ENCODE data around the gene FSTL4.

The FSTL4 gene

GRCh38 chr5:133344266-133344665, 268.1 kb downstream of the FSTL4 start:
- ATAC-seq (ENCODE audit: low read depth) = no peak
- H3K4me3 Mint-ChIP-seq = no peak overlapping the region
- no peaks in the 10 kb centered on the region for H3K36me3 Mint-ChIP-seq
- no peaks in the 10 kb centered on the region for H3K4me1 Mint-ChIP-seq
- no peak overlapping the region for H3K27ac Mint-ChIP-seq
- no peaks in the 10 kb centered on the region for H3K9me3 Mint-ChIP-seq
- no peak for DNase-seq (ENCODE audit: low spot score in 2 of 2)
- H3K27me3 Mint-ChIP-seq = peaks cover 7% of the 10 kb centered on the region

GRCh38 chr5:133343196-133343595, 269.1 kb downstream of the FSTL4 start:
- no peaks in the 10 kb centered on the region for H3K36me3 Mint-ChIP-seq

DNA sequence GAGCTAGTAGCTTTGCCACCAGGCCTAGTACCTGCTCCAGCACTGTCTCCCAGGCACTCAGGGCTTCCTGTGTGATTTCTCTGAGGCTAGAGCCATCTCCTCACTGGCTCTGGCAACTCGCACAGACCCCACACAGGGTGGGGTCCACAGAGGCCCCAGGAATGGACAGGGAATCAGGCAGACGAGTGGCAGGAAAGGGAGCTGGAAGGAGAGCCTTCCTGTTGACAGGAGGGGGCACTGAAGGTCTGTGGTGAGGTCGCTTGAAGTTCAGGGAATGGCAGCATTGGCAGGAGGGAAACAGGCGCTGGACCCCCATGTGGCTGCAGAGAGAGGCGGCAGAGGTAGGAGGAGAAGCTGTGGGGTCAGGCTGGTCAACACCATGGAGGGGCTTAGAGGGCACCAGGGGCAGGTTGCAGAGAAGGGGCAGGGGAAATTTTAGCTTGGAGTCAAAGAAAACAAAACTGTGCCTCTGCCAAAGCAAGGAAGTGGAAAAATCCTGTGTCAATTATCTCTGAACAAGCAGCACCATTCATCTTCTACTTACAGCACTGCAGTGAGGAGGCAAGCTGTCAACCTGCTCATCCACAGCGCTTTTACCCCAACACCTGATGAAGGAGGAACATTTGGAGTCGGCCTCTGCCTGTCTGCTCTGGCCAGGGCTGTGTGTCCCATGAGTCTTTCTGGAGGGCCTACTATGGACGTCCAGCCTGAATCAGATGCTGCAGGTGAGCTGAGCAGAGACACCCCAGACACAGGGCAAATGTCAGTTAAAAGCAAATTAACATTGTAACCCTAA, 270.2 kb downstream of the FSTL4 start:
- no peaks in the 10 kb centered on the region for H3K36me3 Mint-ChIP-seq
- no peak for ATAC-seq (ENCODE audit: low read depth)
- H3K4me3 Mint-ChIP-seq = no peak overlapping the region
- H3K27ac Mint-ChIP-seq = no peak overlapping the region
- no peaks in the 10 kb centered on the region for H3K9me3 Mint-ChIP-seq
- peaks cover 11% of the 10 kb centered on the region for H3K27me3 Mint-ChIP-seq
- no peak for DNase-seq (ENCODE audit: low spot score in 2 of 2)
- H3K4me1 Mint-ChIP-seq = no peaks in the 10 kb centered on the region

More at GRCh38 chr5:133343196-133343595, 269.1 kb downstream of the FSTL4 start:
- no peak overlapping the region for H3K4me3 Mint-ChIP-seq
- DNase-seq (ENCODE audit: low spot score in 2 of 2) (no peak), ATAC-seq (ENCODE audit: low read depth) (no peak)
- no peaks in the 10 kb centered on the region for H3K4me1 Mint-ChIP-seq
- H3K9me3 Mint-ChIP-seq = no peaks in the 10 kb centered on the region
- peaks cover 12% of the 10 kb centered on the region for H3K27me3 Mint-ChIP-seq
- no peak overlapping the region for H3K27ac Mint-ChIP-seq

- DNase-seq (ENCODE audit: low spot score in 2 of 2) (no peak), ATAC-seq (ENCODE audit: low read depth) (no peak)
- Mint-ChIP-seq H3K4me1 (no peaks in the 10 kb centered on the region), H3K27ac (no peak overlapping the region), H3K36me3 (no peaks in the 10 kb centered on the region), H3K27me3 (peaks cover 9% of the 10 kb centered on the region), H3K9me3 (no peaks in the 10 kb centered on the region), H3K4me3 (no peak overlapping the region)
These were observed 271.0 kb downstream of the FSTL4 start for GRCh38 chr5:133341296-133341695.

GRCh38 chr5:133340822-133341221, 271.5 kb downstream of the FSTL4 start:
- no peak for DNase-seq (ENCODE audit: low spot score in 2 of 2)
- H3K9me3 Mint-ChIP-seq = no peaks in the 10 kb centered on the region
- ATAC-seq (ENCODE audit: low read depth) = no peak
- H3K27ac Mint-ChIP-seq = no peak overlapping the region
- no peak overlapping the region for H3K4me3 Mint-ChIP-seq
- peaks cover 7% of the 10 kb centered on the region for H3K27me3 Mint-ChIP-seq
- no peaks in the 10 kb centered on the region for H3K36me3 Mint-ChIP-seq
- no peaks in the 10 kb centered on the region for H3K4me1 Mint-ChIP-seq

GRCh38 chr5:133340002-133340755, 272.2 kb downstream of the FSTL4 start:
- no peaks in the 10 kb centered on the region for H3K36me3 Mint-ChIP-seq
- no peak overlapping the region for H3K27ac Mint-ChIP-seq
- no peak overlapping the region for H3K4me3 Mint-ChIP-seq
- no peaks in the 10 kb centered on the region for H3K9me3 Mint-ChIP-seq
- peaks cover 6% of the 10 kb centered on the region for H3K27me3 Mint-ChIP-seq
- ATAC-seq (ENCODE audit: low read depth) = no peak
- no peak for DNase-seq (ENCODE audit: low spot score in 2 of 2)
- H3K4me1 Mint-ChIP-seq = no peaks in the 10 kb centered on the region

DNA sequence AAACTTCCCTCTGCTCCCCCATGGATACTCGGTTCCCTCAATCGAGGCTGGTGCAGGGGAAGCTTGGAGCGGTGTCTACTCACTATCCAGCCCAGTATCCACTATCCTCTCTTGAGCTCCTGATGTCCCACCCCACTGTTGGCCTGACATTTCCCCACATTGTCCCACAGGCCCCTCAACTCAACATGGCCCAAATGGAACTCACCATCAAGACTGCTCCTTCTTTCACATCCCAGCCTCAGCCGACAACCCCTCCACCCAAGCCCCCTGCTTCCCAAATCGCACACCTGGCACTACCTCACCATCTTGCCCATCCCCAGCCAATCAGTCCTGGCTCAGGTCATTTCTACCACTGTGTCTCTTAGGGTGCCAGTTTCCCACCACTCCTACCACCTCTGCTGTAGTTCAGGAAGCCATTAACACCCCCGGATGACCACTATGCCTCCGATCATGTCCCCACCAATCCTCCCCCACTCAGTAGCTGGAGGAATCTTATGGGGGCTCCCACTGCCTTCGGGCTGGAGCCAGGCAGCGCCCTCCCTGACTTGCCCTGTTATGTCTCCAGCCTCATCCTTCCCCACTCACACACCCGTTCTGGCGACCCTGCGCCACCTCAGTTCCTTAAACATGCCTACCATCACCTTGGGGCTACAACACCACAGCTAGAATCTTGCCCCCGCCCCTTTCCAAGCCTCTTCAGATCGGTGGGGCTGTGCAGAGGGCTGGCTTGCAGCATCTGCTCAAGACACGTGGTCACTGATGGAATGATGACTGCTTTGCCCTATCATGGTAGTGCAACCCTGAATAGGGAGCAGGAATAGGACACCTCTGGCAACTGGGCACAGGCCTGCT, 273.6 kb downstream of the FSTL4 start:
- Mint-ChIP-seq H3K9me3 (no peaks in the 10 kb centered on the region), H3K36me3 (no peaks in the 10 kb centered on the region), H3K27me3 (peaks cover 6% of the 10 kb centered on the region), H3K27ac (no peak overlapping the region), H3K4me3 (no peak overlapping the region), H3K4me1 (no peaks in the 10 kb centered on the region)
- ATAC-seq (ENCODE audit: low read depth) (no peak), DNase-seq (ENCODE audit: low spot score in 2 of 2) (no peak)

DNA sequence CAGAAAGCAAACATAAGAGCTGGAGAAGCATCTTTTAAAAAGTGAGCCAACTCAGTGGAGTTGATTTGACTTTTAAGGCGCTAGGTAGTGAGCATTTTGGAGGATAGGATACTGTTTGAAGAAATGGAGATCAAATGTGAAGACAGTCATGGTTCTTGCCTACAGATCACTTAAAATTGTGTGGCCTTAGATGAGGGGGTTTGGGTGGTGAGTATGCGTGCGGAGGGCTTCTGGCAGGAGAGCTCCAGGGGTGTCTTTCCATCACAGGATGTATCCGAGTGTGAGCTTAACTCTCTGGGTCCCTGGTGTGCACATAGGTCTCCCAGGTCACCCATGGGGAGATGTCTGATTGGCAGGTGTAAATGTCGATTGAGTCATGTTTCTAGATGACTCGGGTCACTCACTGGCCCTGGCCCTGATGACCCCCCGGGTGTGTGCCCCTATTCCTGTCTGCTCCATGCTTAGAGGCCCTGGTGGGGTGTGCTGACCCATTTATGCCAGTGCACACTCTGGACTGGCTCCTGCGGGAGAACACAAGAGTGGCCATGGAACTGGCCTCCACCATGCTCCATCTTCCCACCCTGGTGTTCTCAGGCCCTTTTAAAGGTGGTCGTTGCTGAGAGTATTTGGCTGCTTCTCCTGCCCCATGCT, 274.4 kb downstream of the FSTL4 start:
- Mint-ChIP-seq H3K36me3 (no peaks in the 10 kb centered on the region), H3K9me3 (no peaks in the 10 kb centered on the region), H3K27ac (no peak overlapping the region), H3K4me3 (no peak overlapping the region), H3K4me1 (no peaks in the 10 kb centered on the region), H3K27me3 (peaks cover 6% of the 10 kb centered on the region)
- no peak for DNase-seq (ENCODE audit: low spot score in 2 of 2)
- ATAC-seq (ENCODE audit: low read depth) = no peak

DNA sequence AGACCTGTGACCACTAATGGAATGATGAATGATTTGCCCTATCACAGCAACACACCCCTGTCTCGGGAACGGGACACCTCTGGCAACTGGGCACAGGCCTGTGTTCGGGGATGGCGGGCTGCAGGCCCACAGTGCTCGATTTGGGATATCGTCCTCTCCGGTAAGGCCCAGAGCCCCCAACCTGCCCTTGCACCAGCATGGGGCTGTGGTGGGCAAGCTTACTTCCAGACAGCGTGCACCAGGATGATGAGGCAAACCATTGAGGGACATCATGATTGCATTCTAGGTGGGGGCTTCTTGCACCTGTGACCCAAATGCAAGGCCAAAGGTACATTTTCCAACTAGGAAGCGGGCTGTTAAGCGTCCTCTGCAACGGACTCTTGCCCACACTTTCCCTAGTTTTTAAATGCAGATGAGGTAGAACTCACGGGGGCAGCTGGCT, 275.4 kb downstream of the FSTL4 start:
- H3K27ac Mint-ChIP-seq = no peak overlapping the region
- no peak overlapping the region for H3K4me3 Mint-ChIP-seq
- no peaks in the 10 kb centered on the region for H3K4me1 Mint-ChIP-seq
- ATAC-seq (ENCODE audit: low read depth) (no peak), DNase-seq (ENCODE audit: low spot score in 2 of 2) (no peak)
- H3K36me3 Mint-ChIP-seq = no peaks in the 10 kb centered on the region
- peaks cover 6% of the 10 kb centered on the region for H3K27me3 Mint-ChIP-seq
- H3K9me3 Mint-ChIP-seq = no peaks in the 10 kb centered on the region

GRCh38 chr5:133336121-133336968, 276.0 kb downstream of the FSTL4 start:
- ATAC-seq (ENCODE audit: low read depth) (no peak), DNase-seq (ENCODE audit: low spot score in 2 of 2) (no peak)
- no peaks in the 10 kb centered on the region for H3K9me3 Mint-ChIP-seq
- H3K4me1 Mint-ChIP-seq = no peaks in the 10 kb centered on the region
- H3K4me3 Mint-ChIP-seq = no peak overlapping the region
- no peak overlapping the region for H3K27ac Mint-ChIP-seq
- no peaks in the 10 kb centered on the region for H3K36me3 Mint-ChIP-seq
- H3K27me3 Mint-ChIP-seq = peaks cover 6% of the 10 kb centered on the region

GRCh38 chr5:133334796-133335639, 277.3 kb downstream of the FSTL4 start:
- Mint-ChIP-seq H3K27me3 (peaks cover 6% of the 10 kb centered on the region), H3K4me3 (no peak overlapping the region), H3K4me1 (no peaks in the 10 kb centered on the region), H3K9me3 (no peaks in the 10 kb centered on the region), H3K27ac (no peak overlapping the region), H3K36me3 (no peaks in the 10 kb centered on the region)
- DNase-seq (ENCODE audit: low spot score in 2 of 2) = no peak
- no peak for ATAC-seq (ENCODE audit: low read depth)

DNA sequence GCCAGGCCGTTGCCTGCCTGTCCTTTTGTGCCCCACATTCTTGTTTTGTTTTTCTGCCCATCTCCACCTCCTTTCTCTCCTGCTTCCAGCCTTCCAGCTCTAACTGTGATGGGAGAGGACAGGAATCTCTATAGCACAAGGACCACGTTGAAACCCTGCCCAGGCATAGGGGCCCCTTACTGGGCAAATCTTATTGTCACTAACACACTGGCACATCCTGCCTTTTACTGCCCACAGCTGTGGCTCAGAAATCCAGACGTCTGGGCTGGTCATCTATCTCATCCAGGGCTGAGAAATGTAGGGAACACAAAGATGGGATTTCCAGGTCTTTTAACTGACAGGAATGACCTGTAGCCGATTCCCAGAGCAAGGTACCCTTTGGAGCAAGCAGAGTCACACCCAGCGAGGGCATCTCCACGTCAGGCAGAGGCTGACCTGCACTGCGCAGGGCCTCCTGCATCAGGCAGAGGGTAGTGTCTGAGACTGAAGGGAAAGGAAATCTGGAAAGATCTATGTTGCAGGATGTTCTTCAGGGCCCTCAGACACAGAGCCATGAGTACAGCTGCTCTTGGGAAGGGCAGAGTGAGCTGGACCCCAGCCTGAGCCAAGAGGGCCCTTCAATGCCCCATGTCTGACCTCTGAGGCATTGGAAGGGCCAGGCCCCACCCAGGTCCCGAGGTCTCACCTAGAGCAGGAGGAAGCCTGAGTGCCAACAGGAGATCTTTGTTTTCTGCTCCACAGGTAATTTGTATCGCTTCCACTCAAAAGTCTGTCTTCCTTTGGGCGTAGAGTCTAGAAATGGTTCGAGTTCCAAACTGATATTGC, 278.8 kb downstream of the FSTL4 start:
- H3K9me3 Mint-ChIP-seq = no peaks in the 10 kb centered on the region
- DNase-seq (ENCODE audit: low spot score in 2 of 2) (no peak), ATAC-seq (ENCODE audit: low read depth) (no peak)
- no peaks in the 10 kb centered on the region for H3K4me1 Mint-ChIP-seq
- H3K4me3 Mint-ChIP-seq = no peak overlapping the region
- H3K27me3 Mint-ChIP-seq = peaks cover under 1% of the 10 kb centered on the region
- no peak overlapping the region for H3K27ac Mint-ChIP-seq
- no peaks in the 10 kb centered on the region for H3K36me3 Mint-ChIP-seq
